ENCODE measurements around the gene ARHGEF4.
"Not testable (repeated sequence)": the region's sequence is repeated elsewhere in the genome, so short reads cannot be mapped to it uniquely, and the experiment has no call there.

GRCh38 chr2:131079931-131080330 is 243.2 kb downstream of the ARHGEF4 start:
- not testable (repeated sequence) for TF ChIP-seq CTCF (conservative IDR thresholded peaks at IDR 0.05; ENCODE audit: low read depth in 2 of 2); JUNB (IDR thresholded peaks at IDR 0.05; ENCODE audit: unreplicated experiment); NANOG (IDR thresholded peaks at IDR 0.05; ENCODE audit: borderline replicate concordance); EZH2 (IDR thresholded peaks at IDR 0.05; ENCODE audit: low read depth, unreplicated experiment); ZNF114 (CRISPR knock-in tag; IDR thresholded peaks at IDR 0.05); EZH2phosphoT487 (IDR thresholded peaks at IDR 0.05; ENCODE audit: unreplicated experiment); REST (IDR thresholded peaks at IDR 0.05; ENCODE audit: unreplicated experiment); CREB1 (CRISPR knock-in tag; IDR thresholded peaks at IDR 0.05; ENCODE audit: low read depth); POLR2AphosphoS5 (IDR thresholded peaks at IDR 0.05; ENCODE audit: low read depth); ZNF331 (CRISPR knock-in tag; IDR thresholded peaks at IDR 0.05; ENCODE audit: low read depth); STAT1 (IDR thresholded peaks at IDR 0.05; ENCODE audit: unreplicated experiment)

Data from GM23338 (cell line).